ENCODE results near the gene UGT1A10. TPM values are rescaled to one million over a fixed set of nuclear protein-coding genes. Genes with fewer than 3 reads are reported as not detected.

Gene UGT1A10
- total RNA-seq, 1 experiment from 2014 or later, result not detected

- Histone ChIP-seq H3K9ac (ENCODE audit: extremely low read depth, insufficient read length, low read length) (no peak overlapping the region), H3K23ac (ENCODE audit: insufficient read length, low read depth, low read length) (no peak overlapping the region), H2BK20ac (ENCODE audit: low read depth, low read length, poor library complexity, severe bottlenecking) (no peak overlapping the region), H2BK15ac (ENCODE audit: low read depth, low read length) (no peak overlapping the region), H3K79me1 (ENCODE audit: insufficient read depth, low read depth, low read length, poor library complexity, severe bottlenecking) (no peaks in the 10 kb centered on the region), H3K23me2 (ENCODE audit: insufficient read length, low read depth, low read length, poor library complexity, severe bottlenecking) (peaks cover 1% of the 10 kb centered on the region), H4K5ac (ENCODE audit: insufficient read length, low read depth, low read length) (no peak overlapping the region), H2BK120ac (ENCODE audit: low read depth, low read length, poor library complexity, severe bottlenecking) (no peak overlapping the region), H2AFZ (ENCODE audit: low read length) (no peak overlapping the region), H2BK12ac (ENCODE audit: insufficient read length, low read depth, low read length) (no peak overlapping the region), H2BK5ac (ENCODE audit: insufficient read length, low read length) (no peak overlapping the region), H3K79me2 (ENCODE audit: insufficient read depth, low read length) (no peaks in the 10 kb centered on the region), H3K18ac (ENCODE audit: insufficient read length, low read depth, low read length) (no peak overlapping the region), H3K9me3 (ENCODE audit: control insufficient read depth, low read depth, low read length) (no peaks in the 10 kb centered on the region), H3K4me2 (ENCODE audit: insufficient read depth, insufficient read length, low read length) (no peak overlapping the region), H3T11ph (ENCODE audit: low read length) (no peak overlapping the region), H2AK5ac (ENCODE audit: insufficient read length, low read length) (no peak overlapping the region), H3K56ac (ENCODE audit: insufficient read length, low read depth, low read length) (no peak overlapping the region), H3K4ac (ENCODE audit: low read depth, low read length) (no peak overlapping the region), H4K8ac (replicated peaks; ENCODE audit: insufficient read length, low read depth, low read length) (no peak overlapping the region), H3K27me3 (ENCODE audit: insufficient read depth, low read length) (no peaks in the 10 kb centered on the region), H3K4me1 (ENCODE audit: insufficient read depth, low read length) (no peaks in the 10 kb centered on the region), H3K14ac (ENCODE audit: insufficient read depth, low read length) (no peak overlapping the region; the same call in 1 of the 2 replicates), H4K91ac (ENCODE audit: insufficient read length, low read depth, low read length) (no peak overlapping the region), H4K20me1 (ENCODE audit: control insufficient read depth, insufficient read depth, insufficient read length) (no peaks in the 10 kb centered on the region), H3K27ac (ENCODE audit: insufficient read length, low read depth, low read length) (no peak overlapping the region)
- Mint-ChIP-seq H3K27me3 (ENCODE audit: low read depth) (peaks cover 8% of the 10 kb centered on the region), H3K27ac (no peak overlapping the region), H3K4me3 (no peak overlapping the region; a peak in 1 of 5 replicates), H3K9me3 (no peaks in the 10 kb centered on the region), H3K36me3 (ENCODE audit: insufficient read depth in 1 of 3, low read depth in 3 of 3) (no peaks in the 10 kb centered on the region), H3K4me1 (peaks cover 7% of the 10 kb centered on the region in 2 experiments)
- no CpG with 5 or more reads among the region's 11 CpGs for WGBS (ENCODE audit: extremely low coverage, insufficient read length, low lambda C conversion rate)
- peak; percentile 84 for DNase-seq
- TF ChIP-seq, protein P1, sequence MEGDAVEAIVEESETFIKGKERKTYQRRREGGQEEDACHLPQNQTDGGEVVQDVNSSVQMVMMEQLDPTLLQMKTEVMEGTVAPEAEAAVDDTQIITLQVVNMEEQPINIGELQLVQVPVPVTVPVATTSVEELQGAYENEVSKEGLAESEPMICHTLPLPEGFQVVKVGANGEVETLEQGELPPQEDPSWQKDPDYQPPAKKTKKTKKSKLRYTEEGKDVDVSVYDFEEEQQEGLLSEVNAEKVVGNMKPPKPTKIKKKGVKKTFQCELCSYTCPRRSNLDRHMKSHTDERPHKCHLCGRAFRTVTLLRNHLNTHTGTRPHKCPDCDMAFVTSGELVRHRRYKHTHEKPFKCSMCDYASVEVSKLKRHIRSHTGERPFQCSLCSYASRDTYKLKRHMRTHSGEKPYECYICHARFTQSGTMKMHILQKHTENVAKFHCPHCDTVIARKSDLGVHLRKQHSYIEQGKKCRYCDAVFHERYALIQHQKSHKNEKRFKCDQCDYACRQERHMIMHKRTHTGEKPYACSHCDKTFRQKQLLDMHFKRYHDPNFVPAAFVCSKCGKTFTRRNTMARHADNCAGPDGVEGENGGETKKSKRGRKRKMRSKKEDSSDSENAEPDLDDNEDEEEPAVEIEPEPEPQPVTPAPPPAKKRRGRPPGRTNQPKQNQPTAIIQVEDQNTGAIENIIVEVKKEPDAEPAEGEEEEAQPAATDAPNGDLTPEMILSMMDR (conservative IDR thresholded peaks at IDR 0.05), result peak; percentile 92
Measured at GRCh38 chr2:233711312-233712008, 75.2 kb downstream of the UGT1A10 start.
